ENCODE results near the gene RIGI.
"Not testable (repeated sequence)": the region's sequence is repeated elsewhere in the genome, so short reads cannot be mapped to it uniquely, and the experiment has no call there.

Gene RIGI

DNA sequence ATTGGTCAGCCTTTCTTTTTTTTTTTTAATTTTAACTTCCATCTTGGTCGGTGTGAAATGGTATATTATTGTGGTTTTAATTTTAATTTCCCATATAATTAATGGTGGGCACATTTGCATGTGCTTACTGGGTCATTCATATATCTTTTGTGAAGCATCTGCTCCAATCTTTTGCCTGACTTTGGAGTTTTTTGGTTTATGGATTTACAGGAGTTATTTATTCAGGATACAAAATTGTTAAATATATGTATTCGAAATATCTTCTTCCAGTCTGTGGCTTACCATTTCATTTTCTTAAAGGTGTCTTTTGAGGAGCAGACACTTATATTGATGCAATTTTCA, 682 bp upstream of the RIGI start:
- no peak for DNase-seq (ENCODE audit: low spot score)

DNA sequence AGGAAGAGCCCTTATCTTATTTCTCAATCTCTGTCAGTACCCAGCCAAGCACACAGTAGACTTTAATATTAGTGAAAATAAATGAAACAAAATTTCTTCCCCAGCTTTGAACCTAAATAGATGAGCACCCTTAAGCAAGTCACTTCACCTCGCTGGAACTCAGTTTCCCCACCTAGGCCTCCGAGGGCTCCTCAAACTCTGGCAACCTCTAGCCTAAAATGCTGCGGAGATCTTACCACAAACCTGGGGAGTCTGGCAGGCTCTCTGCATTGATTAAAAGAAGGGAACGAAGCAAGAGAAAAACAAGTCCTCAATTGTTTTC, 326 bp downstream of the RIGI start:
- DNase-seq (ENCODE audit: low spot score), result no peak

DNA sequence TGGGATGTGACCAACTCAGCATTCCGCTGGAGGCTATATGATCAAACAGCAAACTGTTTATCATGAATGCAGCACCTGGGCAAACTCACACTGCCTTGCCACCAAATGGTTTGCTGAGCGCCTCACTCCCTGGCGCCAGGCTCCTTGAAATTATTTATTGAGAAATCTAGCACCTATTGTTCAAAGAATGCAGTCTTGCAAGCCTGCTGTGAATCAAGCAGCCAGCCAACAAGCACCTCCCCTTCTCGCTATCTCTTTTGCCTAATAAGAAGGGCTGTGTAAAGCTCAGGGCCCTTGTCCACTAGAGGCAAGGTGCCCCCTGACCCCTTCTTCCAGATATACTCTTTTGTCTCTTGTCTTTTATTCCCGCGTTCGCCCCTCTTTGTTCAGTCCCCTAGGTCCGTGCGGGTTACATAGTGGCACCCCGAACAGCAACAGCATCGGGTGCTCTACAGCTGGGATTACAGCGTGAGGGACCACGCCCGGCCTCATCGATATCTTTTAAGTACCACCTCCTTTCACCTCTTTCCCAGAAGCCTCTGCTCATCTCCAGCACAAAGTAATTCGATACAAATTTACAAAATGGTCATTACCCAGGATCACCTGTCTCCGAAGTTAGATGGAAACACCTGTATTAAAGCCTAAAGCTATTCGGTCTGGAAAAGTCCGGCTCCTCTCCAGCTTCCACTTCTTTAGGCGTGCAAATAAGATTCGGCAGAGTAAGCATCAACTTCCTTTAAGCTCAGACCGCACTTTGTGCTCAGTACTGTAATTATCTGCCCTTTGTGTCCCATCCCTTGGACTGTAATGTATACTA, 896 bp downstream of the RIGI start:
- DNase-seq (ENCODE audit: low spot score), result peak; percentile 18

DNA sequence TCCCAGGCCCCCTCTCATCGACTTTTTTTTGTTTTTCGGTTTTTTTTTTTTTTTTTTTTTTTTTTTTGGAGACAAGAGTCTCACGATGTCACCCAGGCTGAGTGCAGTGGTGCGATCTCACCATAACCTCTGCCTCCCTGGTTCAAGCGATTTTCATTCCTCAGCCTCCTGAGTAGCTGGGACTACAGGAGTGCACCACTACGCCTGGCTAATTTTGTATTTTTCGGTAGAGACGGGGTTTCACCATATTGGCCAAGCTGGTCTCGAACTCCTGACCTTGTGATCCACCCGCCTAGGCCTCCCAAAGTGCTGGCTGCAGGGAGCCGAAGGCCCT, 1.5 kb downstream of the RIGI start:
- DNase-seq (ENCODE audit: low spot score), result not testable (repeated sequence)

DNA sequence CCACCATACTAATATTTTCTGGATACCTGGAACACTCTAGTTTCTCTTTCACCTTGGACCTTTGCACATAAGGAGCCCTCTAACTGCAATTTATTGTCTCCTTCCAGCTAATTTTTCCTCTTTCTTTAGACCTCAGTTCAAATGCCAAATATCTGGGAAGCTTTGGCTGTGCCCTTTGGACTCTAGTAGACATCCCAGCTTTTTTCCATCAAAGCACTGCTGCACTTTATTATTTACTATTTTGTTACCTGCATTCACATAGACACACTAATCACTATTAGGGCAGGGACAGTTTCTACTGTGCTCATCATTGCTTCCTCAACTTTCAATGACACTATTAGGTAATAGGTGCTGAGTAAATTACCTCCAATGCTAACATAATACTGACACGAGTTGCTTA, 2.1 kb downstream of the RIGI start:
- DNase-seq (ENCODE audit: low spot score), result no peak

DNA sequence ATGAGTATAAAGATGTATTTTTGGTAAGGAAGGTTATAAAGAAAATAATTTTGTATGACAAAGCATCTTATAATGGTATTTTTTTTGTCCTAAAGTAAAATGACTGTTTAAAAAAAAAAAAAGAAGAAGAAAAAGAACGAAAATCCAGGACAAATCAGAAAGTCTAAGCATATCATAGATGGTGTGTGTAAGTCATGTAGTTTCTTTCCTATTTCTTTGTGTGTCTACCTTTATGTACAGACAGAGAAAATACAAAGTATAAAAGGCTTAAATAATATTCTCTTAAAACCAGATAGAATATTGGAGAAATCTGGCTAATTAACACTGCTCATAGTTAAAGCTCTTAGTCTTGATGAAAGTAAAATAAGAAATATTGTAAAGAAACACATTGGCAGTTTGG, 7.7 kb downstream of the RIGI start:
- DNase-seq (ENCODE audit: low spot score), result no peak

DNA sequence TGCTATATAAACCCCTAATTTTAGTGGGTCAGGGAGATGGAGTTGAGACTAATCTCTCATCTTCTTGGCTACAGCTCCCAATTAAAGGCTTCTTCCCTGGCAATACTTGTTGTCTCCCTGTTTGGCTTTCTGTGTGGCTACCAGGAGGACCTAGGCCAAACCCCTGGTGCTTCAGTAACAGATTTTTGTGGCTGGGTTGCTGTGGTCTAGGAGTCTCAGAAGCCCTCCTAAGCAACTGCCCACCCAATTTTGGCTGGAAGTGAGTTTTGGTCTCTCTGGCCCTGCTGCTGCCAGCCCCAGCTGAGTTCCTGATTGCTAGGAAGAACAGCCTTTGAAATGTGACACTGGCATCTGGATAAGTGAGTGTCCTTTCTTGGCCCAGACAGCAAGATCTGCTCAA, 9.8 kb downstream of the RIGI start:
- DNase-seq (ENCODE audit: low spot score), result no peak

DNA sequence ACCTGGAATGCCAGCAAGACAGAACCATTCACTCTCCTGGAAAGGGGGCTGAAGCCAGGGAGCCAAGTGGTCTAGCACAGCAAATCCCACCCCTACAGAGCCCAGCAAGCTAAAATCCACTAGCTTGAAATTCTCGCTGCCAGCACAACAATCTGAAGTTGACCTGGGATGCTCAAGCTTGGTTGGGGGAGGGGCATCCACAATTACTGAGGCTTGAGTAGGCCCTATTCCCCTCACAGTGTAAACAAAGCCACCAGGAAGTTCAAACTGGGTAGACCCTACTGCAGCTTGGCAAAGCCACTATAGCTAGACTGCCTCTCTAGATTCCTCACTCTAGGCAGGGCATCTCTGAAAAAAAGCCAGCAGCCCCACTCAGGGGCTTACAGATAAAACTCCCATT, 17.3 kb downstream of the RIGI start:
- no peak for DNase-seq (ENCODE audit: low spot score)

DNA sequence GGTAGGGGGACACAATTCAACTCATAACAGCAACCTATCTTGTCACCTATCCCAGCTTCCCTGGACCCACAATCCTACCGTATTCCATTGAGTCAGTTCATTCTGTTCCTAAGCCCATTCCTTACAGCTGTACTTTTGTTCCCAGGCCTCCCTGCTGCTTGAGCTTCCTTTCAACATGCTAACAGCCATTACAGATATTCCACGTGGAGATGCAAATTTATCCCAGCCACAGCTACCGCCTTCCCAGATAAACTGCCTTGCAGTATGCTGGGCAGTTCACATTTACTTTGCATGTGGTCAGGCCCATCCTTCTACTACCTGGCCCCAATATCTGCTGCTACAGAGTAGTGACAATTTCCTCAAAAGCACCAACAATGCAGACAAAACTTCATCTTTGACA, 23.0 kb downstream of the RIGI start:
- DNase-seq (ENCODE audit: low spot score), result no peak

DNA sequence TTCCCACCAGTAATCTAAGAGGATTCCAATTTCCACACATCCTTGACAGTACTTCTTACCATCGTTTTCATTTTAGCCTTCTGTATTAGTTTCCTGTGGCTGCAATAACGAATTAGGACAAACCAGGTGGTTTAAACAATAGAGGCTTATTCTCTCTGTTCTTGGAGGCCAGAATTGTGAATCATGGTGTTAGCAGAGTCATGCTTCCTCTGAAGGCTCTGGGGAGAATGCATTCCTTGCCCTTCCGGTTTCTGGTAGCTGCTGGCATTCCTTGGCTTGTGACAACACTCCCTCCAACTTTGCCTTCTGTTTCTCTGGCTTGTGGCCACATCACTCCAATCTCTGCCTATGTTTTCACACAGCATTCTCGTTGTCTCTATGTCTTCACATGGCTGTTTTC, 23.5 kb downstream of the RIGI start:
- peak; percentile 60 for DNase-seq (ENCODE audit: low spot score)

DNA sequence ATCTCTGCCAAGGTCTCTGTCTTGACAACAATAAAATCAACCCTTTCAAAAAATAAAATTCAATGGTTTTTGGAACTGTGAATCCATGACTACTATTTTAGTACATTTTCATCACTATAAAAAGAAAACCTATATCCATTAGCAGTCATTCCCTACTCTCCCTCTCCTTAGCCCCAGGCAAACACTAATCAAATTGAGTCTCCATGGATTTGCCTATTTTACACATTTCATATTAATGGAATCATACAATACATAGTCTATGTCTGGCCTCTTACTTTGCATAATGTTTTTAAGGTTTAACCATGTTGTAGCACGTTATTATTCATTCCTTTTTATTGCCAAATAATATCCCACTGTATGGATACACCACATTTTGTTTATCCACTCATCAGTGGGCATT, 24.1 kb downstream of the RIGI start:
- DNase-seq (ENCODE audit: low spot score), result no peak

DNA sequence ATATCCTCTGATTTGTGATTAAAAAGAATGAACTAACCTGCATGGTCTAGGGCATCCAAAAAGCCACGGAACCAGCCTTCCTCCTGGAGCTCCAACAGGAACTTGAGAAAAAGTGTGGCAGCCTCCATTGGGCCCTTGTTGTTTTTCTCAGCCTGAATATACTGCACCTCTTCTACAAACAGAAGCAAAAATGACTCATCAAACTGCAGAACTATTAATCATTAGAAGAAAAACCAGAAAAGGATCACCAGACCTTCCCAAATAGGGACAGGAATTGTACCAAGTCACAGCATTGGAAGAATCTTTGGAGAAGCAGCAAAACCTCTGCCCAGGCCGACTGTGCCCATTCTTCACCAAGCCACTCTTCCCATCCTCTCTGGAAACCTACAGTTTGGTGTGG, 25.2 kb downstream of the RIGI start:
- peak; percentile 29 for DNase-seq (ENCODE audit: low spot score)

DNA sequence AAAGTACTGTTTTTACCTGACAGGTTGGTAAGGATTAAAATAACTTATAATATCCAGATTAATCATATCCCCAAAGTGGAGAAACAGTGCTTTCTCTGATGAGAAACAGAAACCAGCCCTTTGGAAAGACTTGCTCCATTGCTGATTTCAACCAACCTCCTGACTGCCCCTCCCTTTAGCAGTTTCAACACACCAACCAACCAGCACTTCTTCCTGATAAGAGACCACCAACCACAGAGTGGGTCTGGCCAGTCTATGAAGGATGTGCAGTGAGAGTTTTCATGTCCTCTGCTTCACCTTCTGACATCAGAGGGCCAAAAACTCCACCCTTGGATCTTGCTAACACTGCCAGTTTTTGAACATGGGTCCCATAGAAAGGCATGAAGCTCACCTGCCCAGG, 28.1 kb downstream of the RIGI start:
- DNase-seq (ENCODE audit: low spot score), result no peak

DNA sequence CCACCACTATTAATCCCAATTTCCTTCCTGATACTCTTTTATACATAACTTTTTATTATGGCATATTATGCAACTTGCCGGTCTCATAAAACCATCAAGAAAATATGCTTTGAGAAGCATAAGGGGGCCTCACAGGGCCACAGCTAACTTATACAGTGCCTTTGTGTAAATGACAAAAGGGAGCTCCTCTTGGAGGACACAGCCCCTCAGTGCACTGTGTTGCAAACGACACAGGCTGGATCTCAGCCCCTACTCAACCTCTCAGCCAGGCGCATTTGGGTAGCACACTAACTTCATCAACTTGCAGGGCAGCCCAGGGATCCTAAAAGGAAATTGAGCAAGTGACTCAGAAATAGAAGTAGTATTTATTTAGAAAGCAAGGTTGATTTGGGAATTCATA, 35.4 kb downstream of the RIGI start:
- DNase-seq (ENCODE audit: low spot score), result no peak

DNA sequence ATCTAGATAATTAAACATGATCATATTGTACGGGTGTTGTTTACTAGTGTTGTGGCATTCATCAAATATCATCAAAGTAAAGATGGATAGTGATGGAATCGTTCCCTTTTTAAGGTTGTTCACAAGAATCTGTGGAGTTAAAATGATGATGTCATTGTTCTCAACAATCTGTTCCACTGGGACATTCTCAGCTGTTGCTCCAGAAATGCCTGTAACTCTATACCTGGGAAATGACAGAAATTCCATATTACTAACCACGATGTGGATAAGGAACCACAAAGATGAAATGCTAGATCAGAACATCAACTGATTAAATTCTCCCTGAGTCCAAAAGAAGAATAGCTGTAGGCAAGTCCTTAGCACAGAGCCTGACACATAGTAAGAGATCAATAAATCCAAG, 38.0 kb downstream of the RIGI start:
- no peak for DNase-seq (ENCODE audit: low spot score)

DNA sequence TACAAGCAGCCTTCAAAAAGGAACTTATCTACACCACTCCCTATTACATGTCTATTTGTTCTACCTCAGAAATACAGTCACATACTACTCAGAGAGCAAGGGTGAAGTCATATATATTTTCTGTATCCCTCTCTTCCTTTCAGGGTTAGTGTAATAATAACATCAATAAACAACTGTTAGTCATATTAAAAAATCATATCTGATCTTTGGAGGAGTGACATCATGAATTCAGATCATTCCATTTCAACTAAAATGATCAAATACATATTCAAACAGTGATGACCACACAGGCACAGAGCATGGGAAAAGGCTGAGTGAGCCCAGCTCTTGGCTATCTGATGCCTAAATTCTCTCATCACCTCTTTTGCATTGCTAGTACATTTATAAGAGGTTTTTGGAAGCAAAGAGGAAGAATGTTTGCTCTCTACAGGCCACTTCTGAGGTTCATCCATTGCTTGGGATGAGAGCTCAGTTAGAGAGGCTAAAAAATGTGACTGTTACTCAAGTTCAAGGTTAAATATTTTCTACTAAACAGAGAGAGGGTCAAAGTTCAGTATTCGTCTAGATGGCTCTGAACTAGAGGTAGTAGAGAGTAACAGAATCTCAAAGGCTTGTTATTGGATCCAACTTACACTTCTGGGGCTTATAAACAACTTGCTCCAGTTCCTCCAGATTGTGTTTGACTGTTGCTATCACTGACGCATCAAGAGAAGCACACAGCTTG, 39.0 kb downstream of the RIGI start:
- no peak for DNase-seq (ENCODE audit: low spot score)

DNA sequence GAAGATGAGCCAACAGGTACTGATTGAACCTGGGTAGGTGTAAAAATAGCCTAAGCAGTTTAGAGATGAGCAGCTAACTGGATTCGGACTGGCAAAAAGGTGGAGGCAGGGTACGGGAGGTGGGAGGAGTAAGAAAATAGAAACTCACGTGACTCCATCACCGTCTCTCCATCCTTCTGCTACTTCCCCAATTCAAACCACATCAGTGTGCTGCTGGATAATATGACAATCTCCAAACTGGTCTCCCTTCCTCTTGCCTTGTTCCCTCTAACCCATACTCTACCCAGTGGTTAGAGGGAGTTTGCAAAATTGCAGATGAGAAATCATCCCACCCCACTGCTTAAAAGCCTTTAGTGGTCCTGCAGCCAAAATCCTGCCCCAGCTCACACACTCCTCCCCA, 42.7 kb downstream of the RIGI start:
- DNase-seq (ENCODE audit: low spot score), result no peak

Measured in kidney capillary endothelial cell (primary cell).